ENCODE measurements around the gene GBP5. TPM values are rescaled to one million over a fixed set of nuclear protein-coding genes. Genes with fewer than 3 reads are reported as not detected.

The GBP5 gene
- total and polyA plus RNA-seq, 2 of the 4 experiments (the other 2 are of a cell fraction): not detected

Other genes with a start within 250 kb of the GBP5 start
- gene GBP3, start 250.0 kb downstream of the GBP5 start, total RNA-seq (2012; rRNA removed): 42.5 and 50.0 TPM in 2 replicates
- 20.5 and 21.9 TPM in 2 replicates for gene GBP3, start 250.0 kb downstream of the GBP5 start, polyA plus RNA-seq (2012; rRNA removed)
- 108 and 118 TPM in 2 replicates for gene GBP1, start 207.7 kb downstream of the GBP5 start, total RNA-seq (2012; rRNA removed)
- gene GBP1, start 207.7 kb downstream of the GBP5 start, polyA plus RNA-seq (2012; rRNA removed): 39.3 and 40.1 TPM in 2 replicates
- gene GBP2, start 146.7 kb downstream of the GBP5 start, total RNA-seq (2012; rRNA removed): 12.8 and 17.7 TPM in 2 replicates
- 6.7 and 8.2 TPM in 2 replicates for gene GBP2, start 146.7 kb downstream of the GBP5 start, polyA plus RNA-seq (2012; rRNA removed)
- gene GBP7, start 96.9 kb downstream of the GBP5 start, total RNA-seq (2012; rRNA removed): not detected in 2 replicates
- gene GBP7, start 96.9 kb downstream of the GBP5 start, polyA plus RNA-seq (2012; rRNA removed): not detected in 2 replicates
- not detected in 2 replicates for gene GBP4, start 73.9 kb downstream of the GBP5 start, total RNA-seq (2012; rRNA removed)
- not detected in 2 replicates for gene GBP4, start 73.9 kb downstream of the GBP5 start, polyA plus RNA-seq (2012; rRNA removed)
- not detected in 2 replicates for gene GBP6, start 91.2 kb upstream of the GBP5 start, total RNA-seq (2012; rRNA removed)
- not detected in 2 replicates for gene GBP6, start 91.2 kb upstream of the GBP5 start, polyA plus RNA-seq (2012; rRNA removed)

All from IMR-90 (cell line).